ENCODE data around the gene EHMT1.
"Not testable (repeated sequence)": the region's sequence is repeated elsewhere in the genome, so short reads cannot be mapped to it uniquely, and the experiment has no call there.

Gene EHMT1

GRCh38 chr9:137589441-137590122, 29.2 kb upstream of the EHMT1 start:
- peak overlapping the region; percentile 81 for H3K27ac ChIP-seq
- ChIA-PET POLR2A (ENCODE audit: low non-redundant PET) (interaction anchor here (1.5 to 2.3 kb wide), 2 partner anchors 8 to 10 kb away, joined by 5 to 10 read pairs; no protein-coding TSS in a partner anchor), CTCF (interaction anchor here (0.7 to 5.0 kb wide), 2 partner anchors 9 to 279 kb away, joined by 3 to 48 read pairs; partner anchors contain the start of gene DPH7)
- DNase-seq (ENCODE audit: low spot score), result no peak
- TF ChIP-seq CTCF (conservative IDR thresholded peaks at IDR 0.05; ENCODE audit: low read depth), result no peak

- ChIA-PET POLR2A (ENCODE audit: low non-redundant PET) (interaction anchor here (0.6 to 1.6 kb wide), 4 partner anchors 13 to 22 kb away, joined by 3 to 14 read pairs (median 9); partner anchors contain the start of gene ARRDC1), CTCF (interaction anchor here (5.0 kb wide), 1 partner anchor 10 kb away, joined by 48 read pairs; the partner anchor contains the start of gene DPH7)
- TF ChIP-seq CTCF (conservative IDR thresholded peaks at IDR 0.05; ENCODE audit: low read depth), result no peak
- peak overlapping the region; percentile 81 for H3K27ac ChIP-seq
- peak; percentile 27 for DNase-seq (ENCODE audit: low spot score)
These were observed 28.7 kb upstream of the EHMT1 start for GRCh38 chr9:137590123-137590468.

- peak within 1 kb of the TSS; percentile 81 for H3K27ac ChIP-seq
- TF ChIP-seq CTCF (conservative IDR thresholded peaks at IDR 0.05; ENCODE audit: low read depth), result peak; percentile 31
- ChIA-PET CTCF (interaction anchor here (0.8 to 5.0 kb wide), 2 partner anchors 10 to 29 kb away, joined by 4 to 48 read pairs; partner anchors contain the start of gene DPH7), POLR2A (ENCODE audit: low non-redundant PET) (interaction anchor here (0.5 to 1.6 kb wide), 7 partner anchors 9 to 350 kb away, joined by 3 to 14 read pairs (median 5); partner anchors contain the start of gene ARRDC1)
- DNase-seq (ENCODE audit: low spot score), result peak; percentile 100
These were observed 28.1 kb upstream of the EHMT1 start, which contains the start of gene ZMYND19 for GRCh38 chr9:137590469-137591383. ZMYND19 (minus strand) TSS chr9:137590512; CDS start chr9:137590263, 249 bp downstream.

GRCh38 chr9:137592767-137593166, 26.0 kb upstream of the EHMT1 start:
- POLR2A ChIA-PET (ENCODE audit: low non-redundant PET), result interaction anchor here (0.6 kb wide), 1 partner anchor 480 kb away, joined by 3 read pairs; no protein-coding TSS in a partner anchor
- DNase-seq (ENCODE audit: low spot score), result no peak

GRCh38 chr9:137593176-137593575, 25.6 kb upstream of the EHMT1 start:
- ChIA-PET POLR2A (ENCODE audit: low non-redundant PET) (no interaction called here), CTCF (no interaction called here)
- TF ChIP-seq CTCF (conservative IDR thresholded peaks at IDR 0.05; ENCODE audit: low read depth), result no peak
- no peak for DNase-seq (ENCODE audit: low spot score)
- H3K27ac ChIP-seq, result peak overlapping the region; percentile 40

More at GRCh38 chr9:137592767-137593166, 26.0 kb upstream of the EHMT1 start:
- peak overlapping the region; percentile 40 for H3K27ac ChIP-seq
- no peak for TF ChIP-seq CTCF (conservative IDR thresholded peaks at IDR 0.05; ENCODE audit: low read depth)
- CTCF ChIA-PET, result no interaction called here

GRCh38 chr9:137596577-137596976, 22.2 kb upstream of the EHMT1 start:
- POLR2A ChIA-PET (ENCODE audit: low non-redundant PET), result interaction anchor here (0.6 to 0.7 kb wide), 3 partner anchors 16 to 89 kb away, joined by 4 to 11 read pairs (median 7); no protein-coding TSS in a partner anchor
- CTCF ChIA-PET; H3K27ac ChIP-seq; DNase-seq (ENCODE audit: low spot score): not testable (repeated sequence)

Data from RWPE1 (cell line).